HG03066 (cell line): ENCODE data around the gene MAGI2.

Source experiments
- ATAC-seq: cut with Tn5 transposase; IDR thresholded peaks from one replicate; pipeline ENCODE4 v1.9.1; 2021; ENCODE audit warnings: low read depth; ENCODE audit not compliant: unreplicated experiment

Gene MAGI2

GRCh38 chr7:78099715-78100394 is 1353.6 kb downstream of the MAGI2 start:
- ATAC-seq: no peak

GRCh38 chr7:78095549-78095948 is 1357.9 kb downstream of the MAGI2 start:
- no peak for ATAC-seq

DNA sequence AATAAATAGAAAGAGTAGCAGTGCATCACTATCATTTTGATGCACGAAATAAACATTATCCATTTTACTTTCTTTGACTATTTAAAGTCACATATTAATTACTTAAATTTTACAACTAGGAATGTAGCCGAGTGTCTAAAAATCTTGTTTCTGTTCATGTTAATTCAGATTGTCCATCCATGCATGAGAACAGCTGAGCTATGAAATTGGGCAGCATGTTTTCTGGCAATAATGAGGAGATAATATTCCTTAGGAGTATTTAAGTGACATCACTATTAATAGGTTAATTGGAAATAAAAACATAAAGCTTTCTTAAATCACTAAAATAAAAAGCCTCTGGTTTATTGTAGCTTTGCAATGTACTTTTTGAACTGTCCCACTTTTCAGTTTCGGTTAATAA is 1361.1 kb downstream of the MAGI2 start:
- no peak for ATAC-seq

GRCh38 chr7:78090616-78091015 is 1362.9 kb downstream of the MAGI2 start:
- ATAC-seq: no peak

GRCh38 chr7:78083476-78084120 is 1369.9 kb downstream of the MAGI2 start:
- ATAC-seq: no peak

- no peak for ATAC-seq
Observed at GRCh38 chr7:78082556-78082955, 1370.9 kb downstream of the MAGI2 start.

GRCh38 chr7:78081888-78082287 is 1371.6 kb downstream of the MAGI2 start:
- ATAC-seq: no peak

- no peak for ATAC-seq
Observed at GRCh38 chr7:78081344-78081743, 1372.1 kb downstream of the MAGI2 start.

DNA sequence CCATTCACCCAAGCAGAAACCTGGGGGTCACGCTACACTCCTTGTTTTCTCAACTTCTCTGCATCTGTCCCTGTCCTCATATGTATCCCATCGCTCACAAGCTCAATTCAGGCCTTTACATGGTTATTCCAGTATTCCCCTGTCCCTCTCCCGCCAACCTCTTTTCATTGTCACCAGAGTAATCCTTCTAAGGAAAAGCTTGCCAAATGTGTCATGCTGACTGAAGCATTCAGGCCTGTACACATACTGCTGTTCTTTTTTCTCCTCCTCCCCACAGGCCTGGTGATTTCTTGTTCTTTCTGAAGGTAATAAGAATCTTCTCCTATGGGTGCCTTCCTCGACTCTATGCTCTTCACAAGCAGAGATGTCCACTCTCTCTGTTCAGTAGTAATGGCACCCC is 1372.7 kb downstream of the MAGI2 start:
- ATAC-seq: no peak

GRCh38 chr7:78080241-78080640 is 1373.2 kb downstream of the MAGI2 start:
- no peak for ATAC-seq

- no peak for ATAC-seq
Observed at GRCh38 chr7:78074713-78075112, 1378.8 kb downstream of the MAGI2 start.

- ATAC-seq: no peak
Observed at GRCh38 chr7:78073609-78074382, 1379.7 kb downstream of the MAGI2 start.

GRCh38 chr7:78072201-78072590 is 1381.3 kb downstream of the MAGI2 start:
- ATAC-seq: no peak

DNA sequence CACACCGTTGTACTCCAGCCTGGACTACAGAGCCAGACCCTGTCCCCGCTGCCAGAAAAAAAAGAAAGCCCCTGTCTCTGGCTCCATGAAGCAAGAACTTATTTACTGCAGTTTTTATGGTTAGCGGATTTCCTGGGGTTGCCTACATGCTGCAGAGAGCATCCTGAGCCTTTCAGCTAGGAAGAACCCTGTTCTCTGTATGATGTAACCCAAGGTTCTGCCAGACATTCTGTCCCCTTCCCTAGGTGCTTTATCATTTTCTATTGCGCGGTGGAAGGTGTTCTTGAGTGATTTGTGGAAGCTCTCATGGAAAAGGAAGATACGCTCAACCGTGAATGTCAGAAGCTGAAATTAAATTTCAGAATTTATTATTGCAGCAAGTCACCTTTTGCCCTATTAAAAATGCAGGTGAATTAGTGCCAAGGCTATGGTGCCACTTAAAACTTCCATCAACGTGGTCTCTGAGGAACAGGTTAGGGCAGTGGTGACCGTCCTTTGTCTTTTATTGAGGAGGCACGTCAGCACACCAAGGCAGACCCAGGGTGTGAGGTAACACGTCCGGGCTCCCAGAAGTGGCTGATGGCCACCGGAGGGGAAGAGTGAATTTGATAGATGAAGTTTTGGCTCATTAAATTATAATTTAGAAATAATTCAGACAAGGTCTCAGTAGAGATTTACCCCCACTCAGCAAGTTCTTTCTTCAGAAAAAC is 1381.8 kb downstream of the MAGI2 start:
- ATAC-seq: no peak

DNA sequence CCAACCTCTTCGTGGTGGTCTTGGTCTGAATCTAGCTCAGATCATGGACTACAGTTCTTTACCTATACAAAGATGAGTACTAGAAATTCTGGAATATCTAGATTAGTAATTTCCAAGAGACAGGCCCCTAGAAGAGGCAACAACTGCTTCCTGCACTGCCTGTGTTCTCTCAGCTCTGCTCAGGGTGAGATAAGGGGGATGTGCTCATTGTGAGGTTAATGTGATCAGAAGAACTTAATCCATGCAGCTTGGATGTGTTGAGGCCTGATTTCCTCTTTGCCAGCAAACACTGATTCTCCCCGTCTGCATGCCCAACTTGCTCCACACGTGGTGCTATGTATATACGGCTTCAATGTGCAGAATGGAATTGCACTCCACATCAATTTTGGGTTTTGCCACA is 1386.9 kb downstream of the MAGI2 start:
- ATAC-seq: no peak

- ATAC-seq: no peak
Observed at GRCh38 chr7:78063758-78064157, 1389.7 kb downstream of the MAGI2 start.

- no peak for ATAC-seq
Observed at GRCh38 chr7:78062214-78062613, 1391.3 kb downstream of the MAGI2 start.

GRCh38 chr7:78057571-78057970 is 1395.9 kb downstream of the MAGI2 start:
- ATAC-seq: no peak

DNA sequence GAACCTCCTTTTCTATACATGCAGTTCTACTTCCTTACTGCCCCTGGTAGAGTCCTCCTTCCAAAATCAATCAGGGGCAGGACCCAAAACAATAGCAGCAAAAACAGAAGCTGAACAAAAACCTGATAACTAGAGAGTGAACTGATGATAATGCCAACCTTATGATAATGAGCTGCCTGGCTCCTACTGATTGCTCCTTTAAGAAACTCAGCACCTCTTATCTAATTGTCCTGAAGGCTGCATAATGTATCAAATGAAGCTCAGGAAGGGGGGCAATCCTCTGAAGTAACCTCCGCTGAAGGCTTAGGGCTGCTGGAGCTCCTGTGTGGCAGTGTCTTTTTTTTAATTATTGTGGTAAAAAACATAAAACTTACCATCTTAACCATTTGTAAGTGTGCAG is 1397.9 kb downstream of the MAGI2 start:
- ATAC-seq: no peak

DNA sequence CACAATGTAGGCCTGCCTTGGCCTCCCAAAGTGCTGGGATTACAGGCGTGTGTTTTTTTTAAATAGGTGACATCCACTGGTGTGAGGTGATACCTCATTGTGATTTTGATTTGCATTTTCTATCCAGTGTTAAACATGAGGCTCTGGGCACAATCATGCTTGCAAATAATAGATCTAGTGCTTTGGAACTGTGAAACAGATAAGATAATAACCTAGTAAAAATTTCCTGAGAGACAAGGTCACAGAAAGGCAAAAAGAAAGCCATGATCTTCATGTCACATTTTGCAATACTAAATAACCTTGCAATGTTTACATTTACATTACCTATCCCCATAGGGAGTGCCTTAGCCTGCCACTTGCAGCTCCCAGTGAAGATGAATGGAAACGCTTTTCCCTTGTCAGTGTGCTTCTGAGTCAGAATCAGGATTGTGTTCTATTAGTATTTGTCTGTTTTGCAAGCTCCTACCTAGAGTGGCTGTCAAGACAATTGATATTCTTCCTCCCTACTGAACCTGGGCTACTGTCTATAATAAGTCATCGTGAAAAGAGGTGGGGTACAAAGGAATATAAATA is 1398.4 kb downstream of the MAGI2 start:
- no peak for ATAC-seq

- ATAC-seq: no peak
Observed at GRCh38 chr7:78052112-78052511, 1401.4 kb downstream of the MAGI2 start.
